ENCODE results near the gene LCN10.

DNA sequence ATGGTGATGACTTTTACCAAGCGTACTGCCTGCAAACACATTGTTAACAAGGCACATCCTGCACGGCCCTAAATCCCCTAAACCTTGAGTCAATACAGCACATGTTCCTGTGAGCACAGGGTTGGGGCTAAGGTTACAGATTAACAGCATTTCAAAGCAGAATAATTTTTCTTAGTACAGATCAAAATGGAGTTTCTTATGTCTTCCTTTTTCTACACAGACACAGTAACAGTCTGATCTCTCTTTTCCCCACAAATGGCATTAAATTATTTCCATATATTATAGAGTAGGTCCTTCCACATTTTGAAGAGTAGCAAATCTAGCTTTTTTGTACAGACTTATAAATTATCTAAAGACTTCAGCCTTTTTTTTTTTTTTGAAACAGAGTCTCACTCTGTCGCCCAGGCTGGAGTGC is 46.8 kb upstream of the LCN10 start:
- TF ChIP-seq, protein P1, sequence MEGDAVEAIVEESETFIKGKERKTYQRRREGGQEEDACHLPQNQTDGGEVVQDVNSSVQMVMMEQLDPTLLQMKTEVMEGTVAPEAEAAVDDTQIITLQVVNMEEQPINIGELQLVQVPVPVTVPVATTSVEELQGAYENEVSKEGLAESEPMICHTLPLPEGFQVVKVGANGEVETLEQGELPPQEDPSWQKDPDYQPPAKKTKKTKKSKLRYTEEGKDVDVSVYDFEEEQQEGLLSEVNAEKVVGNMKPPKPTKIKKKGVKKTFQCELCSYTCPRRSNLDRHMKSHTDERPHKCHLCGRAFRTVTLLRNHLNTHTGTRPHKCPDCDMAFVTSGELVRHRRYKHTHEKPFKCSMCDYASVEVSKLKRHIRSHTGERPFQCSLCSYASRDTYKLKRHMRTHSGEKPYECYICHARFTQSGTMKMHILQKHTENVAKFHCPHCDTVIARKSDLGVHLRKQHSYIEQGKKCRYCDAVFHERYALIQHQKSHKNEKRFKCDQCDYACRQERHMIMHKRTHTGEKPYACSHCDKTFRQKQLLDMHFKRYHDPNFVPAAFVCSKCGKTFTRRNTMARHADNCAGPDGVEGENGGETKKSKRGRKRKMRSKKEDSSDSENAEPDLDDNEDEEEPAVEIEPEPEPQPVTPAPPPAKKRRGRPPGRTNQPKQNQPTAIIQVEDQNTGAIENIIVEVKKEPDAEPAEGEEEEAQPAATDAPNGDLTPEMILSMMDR (IDR thresholded peaks at IDR 0.05; ENCODE audit: low read depth, low read length): no peak
- TF ChIP-seq POLR2A (IDR thresholded peaks at IDR 0.05; ENCODE audit: extremely low read depth, insufficient read length): no peak
